Endothelial cell of umbilical vein (primary cell): ENCODE measurements around the gene KIAA0930. TPM values are rescaled to one million over a fixed set of nuclear protein-coding genes. Genes with fewer than 3 reads are reported as not detected.

Source experiments
- BruUV-seq: library from RNA; stranded (reverse); fragments of 400-500 nt; replicated peaks from 2 replicates; lab custom pipeline; 2021; lab: Mats Ljungman, UMichigan
- CTCF ChIA-PET: fragments of 300-600, 350-600 bp; sonication (Branson Sonifier 250); formaldehyde crosslinking; loops from one replicate; lab custom pipeline; 2021; ENCODE audit warnings: antibody characterized with exemption, inconsistent platforms; lab: Charles Lee
- POLR2A ChIA-PET: fragments of 300-600, 350-600 bp; sonication (Branson Sonifier 250); formaldehyde crosslinking; loops from one replicate; lab custom pipeline; 2021; ENCODE audit warnings: antibody characterized with exemption, inconsistent platforms; lab: Charles Lee
- DNase-seq: peaks from one replicate; pipeline ENCODE4 v3.0.0-alpha.2; 2011; ENCODE audit warnings: low read depth, low spot score
- FAIRE-seq: peaks from 2 replicates; lab custom pipeline; 2011; peaks lifted over from hg19 to GRCh38; lab: Jason Lieb, UNC
- H2AFZ ChIP-seq: 2 replicates; pipeline ENCODE4 v1.6.0; 2012; ENCODE audit warnings: low read depth, low read length, control low read depth, inconsistent platforms
- H3K27ac ChIP-seq: 2 replicates; pipeline ENCODE4 v1.5.1; 2011; ENCODE audit warnings: low read depth, mild to moderate bottlenecking, control low read depth, low read length, moderate library complexity; ENCODE audit not compliant: insufficient read depth
- H3K27me3 ChIP-seq, 2 experiments: 2 replicates each; pipeline versions ENCODE4 v1.6.0 to v1.6.1; 2011; ENCODE audit warnings: low read length in 2 of 2, mixed read lengths in 1 of 2; ENCODE audit not compliant: control insufficient read depth in 2 of 2, insufficient read depth in 2 of 2
- H3K36me3 ChIP-seq, 2 experiments: 2 replicates in 1 of 2; 3 replicates in 1 of 2; pipeline ENCODE4 v1.5.1; 2011; ENCODE audit warnings: low read length in 2 of 2, mild to moderate bottlenecking in 1 of 2, moderate library complexity in 1 of 2; ENCODE audit not compliant: control insufficient read depth in 2 of 2, insufficient read depth in 2 of 2; ENCODE audit errors: extremely low read depth in 1 of 2
- H3K4me1 ChIP-seq: 3 replicates; pipeline ENCODE4 v1.5.1; 2011; ENCODE audit warnings: mild to moderate bottlenecking, low read length; ENCODE audit not compliant: control insufficient read depth, insufficient read depth; ENCODE audit errors: extremely low read depth
- H3K4me2 ChIP-seq: 2 replicates; pipeline ENCODE4 v1.6.1; 2011; ENCODE audit warnings: low read length, control low read depth, mixed read lengths; ENCODE audit not compliant: insufficient read depth
- H3K4me3 ChIP-seq, 3 experiments: fragments of 200-600 bp in 1 of 3; sonication (generic), shearing (Covaris generic) in 1 of 3; replicated peaks in 1 of 3; 2 replicates each; pipeline ENCODE4 v1.5.1; 2011 to 2016; ENCODE audit warnings: control low read depth in 3 of 3, low read length in 3 of 3, mild to moderate bottlenecking in 2 of 3, inconsistent platforms in 1 of 3, low read depth in 1 of 3, moderate library complexity in 1 of 3; ENCODE audit not compliant: insufficient read depth in 1 of 3
- H3K79me2 ChIP-seq: 2 replicates; pipeline ENCODE4 v1.6.0; 2012; ENCODE audit warnings: low read length, inconsistent platforms; ENCODE audit not compliant: control insufficient read depth, insufficient read depth
- H3K9ac ChIP-seq: replicated peaks from 2 replicates; pipeline ENCODE3; 2011; ENCODE audit warnings: low read length, control low read depth; ENCODE audit not compliant: insufficient read depth; ENCODE audit errors: extremely low read depth
- H3K9me1 ChIP-seq: replicated peaks from 3 replicates; pipeline ENCODE4 v1.6.0; 2011; ENCODE audit warnings: mild to moderate bottlenecking, low read length; ENCODE audit not compliant: control insufficient read depth, insufficient read depth; ENCODE audit errors: extremely low read depth
- H3K9me3 ChIP-seq: replicated peaks from 2 replicates; pipeline ENCODE4 v1.5.1; 2012; ENCODE audit warnings: low read length, inconsistent platforms; ENCODE audit not compliant: control insufficient read depth, insufficient read depth
- H4K20me1 ChIP-seq: replicated peaks from 2 replicates; pipeline ENCODE3; 2011; ENCODE audit warnings: mild to moderate bottlenecking, low read length; ENCODE audit not compliant: control insufficient read depth, insufficient read depth; ENCODE audit errors: extremely low read depth
- EZH2 ChIP-seq: IDR thresholded peaks from 2 replicates; pipeline ENCODE4 v1.6.1; 2012; ENCODE audit warnings: borderline replicate concordance, low read depth, mild to moderate bottlenecking, moderate library complexity, low read length, inconsistent platforms; ENCODE audit not compliant: severe bottlenecking
- FOS ChIP-seq: IDR thresholded peaks from 2 replicates; pipeline ENCODE4 v1.6.1; 2011; ENCODE audit warnings: mild to moderate bottlenecking, low read length, moderate library complexity, borderline replicate concordance; ENCODE audit not compliant: insufficient read depth
- GATA2 ChIP-seq: IDR thresholded peaks from 2 replicates; pipeline ENCODE4 v1.7.0; 2011; ENCODE audit warnings: low read depth, mild to moderate bottlenecking, moderate library complexity, mixed read lengths, low read length; ENCODE audit not compliant: insufficient read length, insufficient read depth
- JUN ChIP-seq: IDR thresholded peaks from 2 replicates; pipeline ENCODE4 v1.6.1; 2011; ENCODE audit warnings: borderline replicate concordance, low read depth; ENCODE audit not compliant: insufficient read length, insufficient read depth
- MYC ChIP-seq: IDR thresholded peaks from one replicate; pipeline ENCODE4 v1.6.1; 2011; ENCODE audit warnings: mild to moderate bottlenecking, low read depth, low read length
- POLR2A ChIP-seq: IDR thresholded peaks from 2 replicates; pipeline ENCODE4 v1.6.1; 2012; ENCODE audit warnings: low read depth, mild to moderate bottlenecking, control low read depth, low read length
- POLR2AphosphoS5 ChIP-seq: IDR thresholded peaks from 2 replicates; pipeline ENCODE4 v1.6.1; 2012; ENCODE audit warnings: low read depth, mild to moderate bottlenecking, control low read depth, low read length, moderate library complexity; ENCODE audit not compliant: insufficient read depth
- dilution Hi-C: fragments of 300-500 bp; cut with MboI; formaldehyde crosslinking; loops from one replicate; pipeline ENCODE4 v1.15.0; 2019; ENCODE audit warnings: low sequenced_read_pairs; ENCODE audit not compliant: extremely low pct_ligation_motif_present
- intact Hi-C: fragments of 100-400 bp; cut with micrococcal nuclease; formaldehyde crosslinking; loops from one replicate; pipeline ENCODE4 v1.10.0; 2022
- polyA plus RNA-seq, 4 experiments: library from polyadenylated mRNA; depleted of rRNA in 3 of 4; stranded (reverse) in 3 of 4; unstranded in 1 of 4; fragments of >200 nt; gene quantifications; 2 replicates each; pipeline versions ENCODE4 v1.2.1 to v1.2.3, GENCODE V29; 2011 to 2012; ENCODE audit warnings: missing spikeins in 1 of 4
- total RNA-seq: library from RNA; stranded (reverse); gene quantifications from 2 replicates; pipeline ENCODE4 v1.2.3, GENCODE V29; 2021
- TF ChIP-seq, protein P1 (sequence below), 2 donors: IDR thresholded peaks; 1 replicate in 1 of 2; 2 replicates in 1 of 2; pipeline ENCODE4 v1.5.1; 2011; ENCODE audit warnings: low read length in 2 of 2, mild to moderate bottlenecking in 2 of 2, moderate library complexity in 2 of 2, control low read depth in 1 of 2, inconsistent platforms in 1 of 2, low read depth in 1 of 2; ENCODE audit not compliant: insufficient read depth in 1 of 2; ENCODE audit errors: extremely low read depth in 1 of 2
- TF ChIP-seq, protein P2 (sequence below): IDR thresholded peaks from 2 replicates; pipeline ENCODE4 v1.6.1; 2011; ENCODE audit not compliant: insufficient read depth, insufficient read length

KIAA0930 gene
- total and polyA plus RNA-seq, 2 donors (not counting 3 experiments of a cell fraction or from before 2014, with no cell fraction given), result 37.9 to 53.6 TPM

DNA sequence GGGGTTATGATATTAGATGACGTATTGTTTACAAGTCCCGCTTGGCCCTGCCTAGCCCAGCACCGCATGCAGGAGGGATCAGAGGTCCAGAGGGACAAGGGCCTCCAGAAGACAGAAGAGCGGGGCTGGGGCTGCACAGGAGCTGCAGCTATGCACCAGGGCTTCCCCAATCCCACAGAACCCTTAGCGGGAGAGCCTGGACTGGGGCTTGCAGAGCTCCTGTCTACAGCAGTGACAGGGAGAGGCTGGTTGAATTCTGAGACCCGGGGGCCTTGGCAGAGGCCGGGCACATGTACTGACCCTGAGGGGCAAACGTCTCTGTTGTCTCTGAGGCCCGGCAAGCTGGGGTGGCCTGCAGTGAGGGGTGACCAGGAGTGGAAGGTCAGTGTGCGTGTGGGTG lies 6.9 kb downstream of the KIAA0930 start:
- Histone ChIP-seq H3K9me1 (no peaks in the 10 kb centered on the region), H3K9ac (no peak overlapping the region), H3K79me2 (no peaks in the 10 kb centered on the region), H4K20me1 (no peaks in the 10 kb centered on the region), H3K4me1 (no peaks in the 10 kb centered on the region), H3K36me3 (no peaks in the 10 kb centered on the region), H3K27me3 (no peaks in the 10 kb centered on the region), H3K4me2 (no peak overlapping the region), H3K4me3 (no peak overlapping the region), H2AFZ (no peak overlapping the region), H3K9me3 (no peaks in the 10 kb centered on the region), H3K27ac (no peak overlapping the region)
- CTCF ChIA-PET, result interaction anchor here (1.0 to 1.4 kb wide), 2 partner anchors 12 to 18 kb away, joined by 3 to 5 read pairs; no protein-coding TSS in a partner anchor
- dilution Hi-C loops (no loop called here), intact Hi-C loops (no loop called here)
- BruUV-seq, result no TSS peak
- no peak for TF ChIP-seq POLR2A
- DNase-seq, result no peak
- POLR2A ChIA-PET, result interaction anchor here (0.9 kb wide), 1 partner anchor 12 kb away, joined by 3 read pairs; no protein-coding TSS in a partner anchor
- FAIRE-seq, result no peak

DNA sequence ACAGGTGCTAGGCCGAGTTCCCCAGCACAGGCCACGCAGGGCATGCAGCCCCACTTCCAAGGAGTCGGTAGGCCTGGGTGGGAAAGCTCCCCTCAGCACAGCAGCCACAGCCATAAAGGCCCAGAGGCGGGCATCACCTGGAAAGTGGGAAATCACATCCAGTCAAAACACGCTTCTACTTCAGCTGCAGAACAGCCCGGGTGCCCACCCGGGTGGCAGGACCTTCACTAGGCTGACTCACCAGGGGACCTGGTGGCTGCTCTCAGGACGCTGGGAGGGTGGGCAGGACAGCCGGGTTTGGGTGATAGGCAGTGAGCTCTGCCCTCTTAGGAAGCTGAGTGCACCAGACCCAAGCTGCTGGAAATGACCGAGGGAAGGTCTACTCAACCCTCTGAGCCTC lies 7.3 kb downstream of the KIAA0930 start:
- H4K20me1 ChIP-seq, result no peaks in the 10 kb centered on the region
- dilution Hi-C loops (no loop called here), intact Hi-C loops (no loop called here)
- H3K4me3 ChIP-seq, result no peak overlapping the region
- H3K27me3 ChIP-seq, result no peaks in the 10 kb centered on the region
- no TSS peak for BruUV-seq
- DNase-seq, result no peak
- no peaks in the 10 kb centered on the region for H3K9me3 ChIP-seq
- ChIA-PET CTCF (interaction anchor here (1.4 kb wide), 1 partner anchor 18 kb away, joined by 5 read pairs; no protein-coding TSS in a partner anchor), POLR2A (no interaction called here)
- FAIRE-seq, result no peak
- no peak overlapping the region for H3K9ac ChIP-seq
- H3K9me1 ChIP-seq, result no peaks in the 10 kb centered on the region
- H3K79me2 ChIP-seq, result no peaks in the 10 kb centered on the region
- no peaks in the 10 kb centered on the region for H3K36me3 ChIP-seq
- H3K4me2 ChIP-seq, result no peak overlapping the region
- no peaks in the 10 kb centered on the region for H3K4me1 ChIP-seq
- no peak overlapping the region for H2AFZ ChIP-seq
- no peak overlapping the region for H3K27ac ChIP-seq
- TF ChIP-seq MYC (no peak), GATA2 (no peak), EZH2 (no peak), JUN (no peak), FOS (no peak), POLR2AphosphoS5 (no peak), POLR2A (no peak)
- TF ChIP-seq, protein P1, sequence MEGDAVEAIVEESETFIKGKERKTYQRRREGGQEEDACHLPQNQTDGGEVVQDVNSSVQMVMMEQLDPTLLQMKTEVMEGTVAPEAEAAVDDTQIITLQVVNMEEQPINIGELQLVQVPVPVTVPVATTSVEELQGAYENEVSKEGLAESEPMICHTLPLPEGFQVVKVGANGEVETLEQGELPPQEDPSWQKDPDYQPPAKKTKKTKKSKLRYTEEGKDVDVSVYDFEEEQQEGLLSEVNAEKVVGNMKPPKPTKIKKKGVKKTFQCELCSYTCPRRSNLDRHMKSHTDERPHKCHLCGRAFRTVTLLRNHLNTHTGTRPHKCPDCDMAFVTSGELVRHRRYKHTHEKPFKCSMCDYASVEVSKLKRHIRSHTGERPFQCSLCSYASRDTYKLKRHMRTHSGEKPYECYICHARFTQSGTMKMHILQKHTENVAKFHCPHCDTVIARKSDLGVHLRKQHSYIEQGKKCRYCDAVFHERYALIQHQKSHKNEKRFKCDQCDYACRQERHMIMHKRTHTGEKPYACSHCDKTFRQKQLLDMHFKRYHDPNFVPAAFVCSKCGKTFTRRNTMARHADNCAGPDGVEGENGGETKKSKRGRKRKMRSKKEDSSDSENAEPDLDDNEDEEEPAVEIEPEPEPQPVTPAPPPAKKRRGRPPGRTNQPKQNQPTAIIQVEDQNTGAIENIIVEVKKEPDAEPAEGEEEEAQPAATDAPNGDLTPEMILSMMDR (IDR thresholded peaks at IDR 0.05; ENCODE audit: extremely low read depth in 1 of 2, insufficient read depth in 1 of 2, low read depth in 1 of 2, low read length in 2 of 2), result no peak
- TF ChIP-seq, protein P2, sequence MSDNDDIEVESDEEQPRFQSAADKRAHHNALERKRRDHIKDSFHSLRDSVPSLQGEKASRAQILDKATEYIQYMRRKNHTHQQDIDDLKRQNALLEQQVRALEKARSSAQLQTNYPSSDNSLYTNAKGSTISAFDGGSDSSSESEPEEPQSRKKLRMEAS, result no peak
